ENCODE measurements around the gene XCR1.

DNA sequence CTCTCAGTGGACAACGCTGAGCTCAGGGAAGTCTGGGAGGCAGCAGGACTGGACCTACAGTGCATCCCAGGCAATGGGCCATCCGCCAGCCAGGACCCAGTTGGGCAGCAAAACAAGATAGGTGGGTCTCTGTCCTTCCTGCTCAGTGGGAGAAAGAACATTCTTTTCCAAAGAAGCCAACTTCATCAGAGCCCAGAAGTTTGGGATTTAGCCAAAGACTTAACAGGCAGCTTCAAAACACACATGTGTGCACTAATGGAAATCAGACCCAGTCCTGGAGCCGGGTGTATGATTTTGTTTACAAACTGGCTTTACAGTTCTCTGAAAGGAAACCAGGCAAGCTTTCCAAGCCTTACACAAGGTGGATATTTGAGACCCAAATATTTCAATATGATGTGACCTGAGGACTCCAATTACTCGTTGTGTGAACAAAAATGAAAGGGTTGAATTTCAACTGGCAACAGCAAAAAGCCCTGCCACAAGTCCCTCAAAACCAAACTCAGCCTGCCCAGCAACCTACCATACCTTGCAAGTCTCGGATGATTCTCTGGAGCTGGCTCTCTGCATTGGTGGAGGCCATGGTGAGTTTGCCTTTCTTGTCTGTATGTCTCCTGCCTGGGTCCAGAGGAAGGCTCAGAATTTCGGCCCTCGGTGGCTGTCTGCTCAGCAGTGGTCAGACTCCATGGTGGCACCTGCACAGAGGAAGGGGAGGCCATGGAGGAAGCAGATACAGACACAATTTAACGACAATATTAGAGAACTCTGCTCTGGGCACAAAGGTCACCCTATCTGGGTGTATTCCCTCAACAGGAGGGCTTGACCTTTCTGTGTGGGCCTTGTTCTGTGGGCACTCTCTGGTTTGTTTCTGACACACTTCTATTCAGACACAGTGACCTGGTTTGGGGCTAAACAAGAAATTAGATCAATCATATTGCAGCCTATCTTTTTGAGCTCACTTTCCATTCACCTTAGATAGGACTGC lies 42.7 kb downstream of the XCR1 start:
- peak in 1 of 2 donors; percentile 76 for TF ChIP-seq POLR2A (IDR thresholded peaks at IDR 0.05)
- TF ChIP-seq CTCF (IDR thresholded peaks at IDR 0.05 in 4 of 5, conservative IDR thresholded peaks at IDR 0.05 in 1 of 5), result no peak
